IPS DF 19.7 (cell line): ENCODE results near the gene TMEM271.

Experiments
- DNase-seq: peaks from one replicate; pipeline ENCODE4 v3.0.0-alpha.2; 2013; ENCODE audit warnings: low read depth, low spot score

The TMEM271 gene

GRCh38 chr4:581181-581580 is 5.1 kb upstream of the TMEM271 start:
- DNase-seq = no peak

GRCh38 chr4:579543-580175 is 3.6 kb upstream of the TMEM271 start:
- DNase-seq = no peak

- DNase-seq = no peak
Measured at GRCh38 chr4:578451-579443, 2.7 kb upstream of the TMEM271 start.

GRCh38 chr4:577499-578450 is 1.7 kb upstream of the TMEM271 start:
- DNase-seq = no peak

- no peak for DNase-seq
Measured at GRCh38 chr4:576991-577498, 950 bp upstream of the TMEM271 start.

GRCh38 chr4:575281-576141 is 584 bp downstream of the TMEM271 start:
- no peak for DNase-seq

GRCh38 chr4:574346-575161 is 1.5 kb downstream of the TMEM271 start:
- DNase-seq = no peak

- DNase-seq = no peak
Measured at GRCh38 chr4:573122-573892, 2.8 kb downstream of the TMEM271 start.

GRCh38 chr4:572594-572993 is 3.5 kb downstream of the TMEM271 start:
- no peak for DNase-seq

GRCh38 chr4:571838-572572 is 4.1 kb downstream of the TMEM271 start:
- DNase-seq = no peak

- DNase-seq = no peak
Measured at GRCh38 chr4:570754-571153, 5.3 kb downstream of the TMEM271 start.

GRCh38 chr4:569958-570667 is 6.0 kb downstream of the TMEM271 start:
- no peak for DNase-seq

GRCh38 chr4:568962-569361 is 7.1 kb downstream of the TMEM271 start:
- DNase-seq = no peak

GRCh38 chr4:568351-568652 is 7.8 kb downstream of the TMEM271 start:
- DNase-seq = no peak

GRCh38 chr4:567457-568350 is 8.4 kb downstream of the TMEM271 start:
- no peak for DNase-seq

- DNase-seq = no peak
Measured at GRCh38 chr4:566508-567295, 9.4 kb downstream of the TMEM271 start.
